Measurements from ENCODE around the gene CEP63.
"Not testable (repeated sequence)": the region's sequence is repeated elsewhere in the genome, so short reads cannot be mapped to it uniquely, and the experiment has no call there.

Gene CEP63

DNA sequence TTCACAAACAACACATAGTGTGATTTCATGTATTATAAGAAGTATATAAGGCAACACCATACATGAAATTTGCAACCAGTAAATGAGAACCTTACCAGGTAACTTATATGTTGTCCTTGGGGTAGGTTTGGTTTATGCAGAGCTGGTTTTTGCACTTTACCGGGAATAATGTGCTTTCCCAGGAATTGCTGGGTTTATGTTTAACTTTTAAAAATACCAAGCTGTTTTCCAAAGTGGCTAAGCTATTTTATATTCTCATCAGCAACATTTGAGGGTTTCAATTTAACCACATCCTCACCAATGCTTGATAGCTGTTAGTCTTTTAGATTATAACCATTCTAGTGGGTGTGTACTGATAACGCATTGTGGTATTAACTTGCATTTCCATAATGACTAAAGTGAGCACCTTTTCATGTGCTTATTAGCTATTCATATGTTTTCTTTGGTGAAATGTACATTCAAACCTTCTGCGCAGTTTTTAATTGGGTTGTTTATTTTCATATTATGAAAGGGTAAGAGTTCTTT is 93.3 kb downstream of the CEP63 start:
- DNase-seq (ENCODE audit: low read depth) = no peak

DNA sequence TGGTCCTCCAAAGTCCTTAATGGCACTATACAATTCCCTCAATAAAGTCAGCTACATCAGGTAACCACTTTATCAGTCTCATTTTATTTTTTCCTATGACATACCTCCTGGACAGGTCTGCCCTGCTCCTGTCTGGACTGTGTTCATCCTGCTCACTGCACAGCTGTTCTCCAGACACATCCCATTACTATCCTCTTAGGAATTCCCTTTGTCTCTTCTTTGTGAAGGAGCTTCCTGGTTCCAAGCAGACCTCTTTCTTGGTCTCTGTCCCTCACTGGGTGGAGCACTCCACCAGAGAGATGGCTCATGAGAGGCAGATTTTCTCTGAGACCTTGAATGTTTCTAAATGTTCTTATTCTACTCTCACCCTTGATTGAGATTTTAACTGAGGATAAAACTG is 104.9 kb downstream of the CEP63 start:
- no peak for DNase-seq (ENCODE audit: low read depth)

- no peak for DNase-seq (ENCODE audit: low read depth)
Measured at GRCh38 chr3:134592806-134593205, 106.9 kb downstream of the CEP63 start.

GRCh38 chr3:134594331-134594741 is 108.5 kb downstream of the CEP63 start:
- no peak for DNase-seq (ENCODE audit: low read depth)

GRCh38 chr3:134594986-134595385 is 109.1 kb downstream of the CEP63 start:
- not testable (repeated sequence) for DNase-seq (ENCODE audit: low read depth)

GRCh38 chr3:134597390-134597970 is 111.6 kb downstream of the CEP63 start:
- DNase-seq (ENCODE audit: low read depth) = no peak

DNA sequence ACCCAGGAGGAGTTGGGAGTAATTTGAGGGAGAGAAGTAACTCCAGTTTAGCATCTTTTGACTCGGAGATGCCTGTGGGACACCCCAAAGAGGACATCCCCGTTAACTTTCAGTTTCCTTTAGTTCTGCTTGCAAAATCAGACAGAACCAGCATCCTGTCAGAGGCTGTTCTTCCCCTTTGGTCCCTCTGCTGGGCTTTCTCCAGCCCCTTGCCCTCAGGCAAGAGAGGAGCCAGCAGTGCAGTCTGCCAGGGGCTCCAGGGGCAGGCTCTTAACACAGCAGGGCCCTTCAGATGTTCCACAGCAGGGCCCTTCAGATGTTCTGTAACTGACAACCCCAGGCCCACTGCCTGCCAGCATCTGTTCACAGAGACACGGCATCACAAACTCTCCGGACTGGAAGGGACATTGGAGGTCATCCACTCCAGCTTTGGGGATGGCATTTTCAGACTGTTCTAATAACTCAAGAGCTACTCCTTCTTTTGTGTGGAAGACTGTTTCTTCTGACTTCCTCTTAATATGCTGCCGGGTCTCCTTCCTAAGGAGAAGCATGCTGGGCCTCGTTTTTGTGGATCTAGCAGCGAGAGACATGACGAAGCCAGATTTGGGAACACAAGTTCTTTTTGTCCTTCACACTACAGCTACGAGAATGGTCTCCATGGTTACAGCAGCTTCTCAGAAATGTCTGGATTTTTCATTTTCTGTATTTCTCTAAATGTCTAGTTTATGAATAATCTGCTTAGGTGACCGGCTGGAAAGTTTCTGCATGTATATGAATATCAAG is 113.1 kb downstream of the CEP63 start:
- no peak for DNase-seq (ENCODE audit: low read depth)

DNA sequence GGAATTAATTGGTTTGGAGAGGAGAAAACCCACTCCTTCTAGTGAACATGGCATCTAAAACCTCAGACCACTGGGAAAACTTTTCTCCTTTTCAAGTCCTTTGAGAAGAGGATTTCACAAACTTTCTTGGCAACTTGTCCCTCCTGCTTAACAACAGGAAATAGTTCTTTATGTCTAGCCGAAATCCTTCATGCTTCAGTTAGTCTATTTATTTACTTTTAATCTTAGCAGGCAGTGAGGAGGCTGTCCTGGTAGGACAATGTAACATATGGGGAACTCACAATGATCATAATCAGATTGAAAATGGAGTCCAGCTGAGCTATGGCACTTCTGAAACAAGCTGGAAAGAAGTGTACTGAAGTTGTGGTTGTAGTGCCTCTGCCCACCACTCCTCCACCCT is 114.3 kb downstream of the CEP63 start:
- DNase-seq (ENCODE audit: low read depth) = no peak

GRCh38 chr3:134600685-134601463 is 115.0 kb downstream of the CEP63 start:
- DNase-seq (ENCODE audit: low read depth) = peak; percentile 66

DNA sequence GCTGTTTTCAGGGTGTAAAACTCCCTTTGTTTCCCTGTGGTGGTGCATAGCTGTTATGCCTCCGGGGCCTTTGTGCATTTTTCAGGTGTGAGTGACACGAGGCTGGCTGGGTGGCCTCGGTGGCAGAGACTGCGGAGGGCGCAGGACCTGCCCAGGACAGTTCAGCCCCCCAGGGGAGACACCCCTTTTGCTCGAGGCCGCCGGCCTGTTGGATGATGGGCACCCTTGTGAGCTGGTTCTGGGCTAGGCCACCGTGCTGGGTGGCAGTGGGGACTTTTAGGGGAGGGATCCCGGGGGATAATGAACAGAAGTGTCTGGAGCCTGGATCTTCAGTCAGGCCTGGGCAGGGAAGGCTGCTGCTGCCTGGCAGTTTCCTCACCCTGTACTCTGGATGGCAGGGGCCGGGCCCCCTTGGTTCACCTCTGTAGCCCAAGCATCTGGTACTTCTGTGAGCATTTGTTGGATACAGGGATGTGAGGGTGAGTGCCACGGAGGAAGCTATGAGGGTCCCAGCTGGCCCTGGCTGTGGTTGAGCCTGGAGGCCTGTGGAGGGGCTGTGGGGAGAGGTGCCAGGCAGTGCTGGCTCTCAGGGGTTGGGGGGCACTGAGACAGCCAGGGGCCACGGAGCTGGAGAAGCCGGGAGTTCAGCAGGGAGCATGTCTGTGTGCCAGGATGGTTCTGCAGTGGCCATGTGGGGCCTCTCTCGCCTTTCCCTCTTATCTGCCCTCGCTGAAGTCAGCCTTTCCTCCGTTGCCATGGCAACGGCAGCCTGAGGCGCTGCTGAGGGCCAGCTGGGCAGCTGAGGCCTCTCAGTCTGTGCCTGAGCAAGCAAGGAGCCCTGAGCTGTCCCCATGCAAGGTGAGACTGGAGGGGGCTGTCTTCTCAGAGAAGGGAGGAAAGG is 115.9 kb downstream of the CEP63 start:
- no peak for DNase-seq (ENCODE audit: low read depth)

- DNase-seq (ENCODE audit: low read depth) = no peak
Measured at GRCh38 chr3:134602440-134602814, 116.6 kb downstream of the CEP63 start.

DNA sequence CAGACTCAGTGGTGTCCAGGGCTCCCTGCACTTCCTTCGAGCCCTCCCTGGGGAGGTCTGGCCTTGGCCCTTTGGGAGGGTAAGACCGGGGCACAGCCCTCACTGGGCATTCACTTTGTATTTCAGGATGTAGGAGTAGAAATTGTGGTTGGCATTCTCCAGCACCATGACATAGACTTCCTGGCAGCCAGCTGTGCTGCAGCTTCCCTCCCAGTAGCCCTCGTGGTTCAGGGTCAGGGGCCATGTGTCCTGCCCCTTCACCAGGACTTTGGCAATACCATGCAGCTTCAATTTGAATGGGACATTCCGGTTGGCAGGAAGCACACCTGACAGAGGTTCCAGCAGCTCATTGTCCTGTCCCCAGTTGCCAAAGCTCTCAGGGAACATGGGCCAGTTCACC is 117.6 kb downstream of the CEP63 start:
- DNase-seq (ENCODE audit: low read depth) = no peak

DNA sequence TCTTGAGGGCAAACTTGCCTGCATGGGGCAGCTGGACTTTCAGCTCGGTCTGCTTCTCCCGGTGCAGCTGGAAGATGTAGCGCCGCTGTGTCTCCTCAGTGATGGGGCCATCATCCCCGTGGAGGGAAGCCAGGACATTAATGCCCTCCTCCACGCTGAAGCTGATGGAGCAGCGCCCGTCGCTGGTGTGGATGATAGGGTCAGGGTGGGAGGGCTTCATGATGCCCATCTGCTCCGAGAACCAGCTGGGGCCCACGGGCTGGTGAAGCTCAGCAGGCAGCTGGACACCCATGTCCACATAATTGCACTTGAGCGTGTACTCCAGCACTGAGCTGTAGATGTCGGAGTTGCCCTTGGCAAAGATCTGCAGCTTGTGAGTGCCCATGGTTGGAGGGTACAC is 118.1 kb downstream of the CEP63 start:
- no peak for DNase-seq (ENCODE audit: low read depth)

GRCh38 chr3:134605556-134605955 is 119.7 kb downstream of the CEP63 start:
- DNase-seq (ENCODE audit: low read depth) = no peak

DNA sequence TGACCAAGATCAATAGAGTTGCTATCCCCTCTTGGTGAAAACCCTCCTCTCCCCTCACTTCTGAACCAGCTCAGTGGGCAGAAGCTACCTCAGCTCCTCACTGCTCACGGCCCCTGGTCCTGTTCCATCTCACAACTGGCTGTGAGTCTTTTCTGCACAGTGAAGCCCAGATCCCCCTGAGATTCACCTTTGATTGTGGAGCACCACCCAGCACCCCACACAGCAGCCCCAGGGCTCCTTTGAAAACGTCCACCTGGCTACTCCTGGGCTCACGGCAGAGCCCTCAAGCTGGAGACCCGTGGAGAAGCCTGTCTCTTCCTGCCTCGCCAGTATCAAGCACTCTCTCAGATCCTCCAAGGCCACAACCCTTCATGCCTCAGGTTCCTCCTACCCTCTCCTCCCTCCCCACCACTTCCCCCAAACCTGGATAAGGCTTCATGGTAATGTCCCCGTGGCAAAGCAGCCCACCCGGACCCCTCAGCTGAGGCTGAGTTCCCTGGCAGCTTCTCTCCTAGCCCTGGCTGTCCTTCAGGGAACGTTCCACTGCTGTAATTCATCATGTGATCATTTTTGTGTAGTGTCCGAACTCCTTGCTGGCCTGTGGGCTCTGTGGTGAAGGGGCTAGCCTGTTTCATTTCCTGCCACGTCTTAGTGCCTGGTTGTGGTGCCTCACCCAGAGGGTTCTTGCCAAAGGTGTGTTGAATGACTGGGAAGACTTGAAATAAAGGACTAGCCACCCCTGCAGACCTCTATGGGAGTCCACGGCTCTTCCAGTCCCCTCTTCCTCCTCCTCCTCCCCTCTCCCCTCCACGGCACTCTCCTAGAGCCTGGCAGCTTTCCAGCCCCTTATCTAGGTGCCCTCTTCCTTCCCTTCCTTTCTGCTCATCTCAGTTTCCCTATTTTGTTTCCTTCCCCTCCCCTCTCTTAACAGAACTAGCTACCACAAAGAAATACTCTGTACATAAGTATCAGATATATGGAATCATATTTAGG is 120.5 kb downstream of the CEP63 start:
- DNase-seq (ENCODE audit: low read depth) = no peak

DNA sequence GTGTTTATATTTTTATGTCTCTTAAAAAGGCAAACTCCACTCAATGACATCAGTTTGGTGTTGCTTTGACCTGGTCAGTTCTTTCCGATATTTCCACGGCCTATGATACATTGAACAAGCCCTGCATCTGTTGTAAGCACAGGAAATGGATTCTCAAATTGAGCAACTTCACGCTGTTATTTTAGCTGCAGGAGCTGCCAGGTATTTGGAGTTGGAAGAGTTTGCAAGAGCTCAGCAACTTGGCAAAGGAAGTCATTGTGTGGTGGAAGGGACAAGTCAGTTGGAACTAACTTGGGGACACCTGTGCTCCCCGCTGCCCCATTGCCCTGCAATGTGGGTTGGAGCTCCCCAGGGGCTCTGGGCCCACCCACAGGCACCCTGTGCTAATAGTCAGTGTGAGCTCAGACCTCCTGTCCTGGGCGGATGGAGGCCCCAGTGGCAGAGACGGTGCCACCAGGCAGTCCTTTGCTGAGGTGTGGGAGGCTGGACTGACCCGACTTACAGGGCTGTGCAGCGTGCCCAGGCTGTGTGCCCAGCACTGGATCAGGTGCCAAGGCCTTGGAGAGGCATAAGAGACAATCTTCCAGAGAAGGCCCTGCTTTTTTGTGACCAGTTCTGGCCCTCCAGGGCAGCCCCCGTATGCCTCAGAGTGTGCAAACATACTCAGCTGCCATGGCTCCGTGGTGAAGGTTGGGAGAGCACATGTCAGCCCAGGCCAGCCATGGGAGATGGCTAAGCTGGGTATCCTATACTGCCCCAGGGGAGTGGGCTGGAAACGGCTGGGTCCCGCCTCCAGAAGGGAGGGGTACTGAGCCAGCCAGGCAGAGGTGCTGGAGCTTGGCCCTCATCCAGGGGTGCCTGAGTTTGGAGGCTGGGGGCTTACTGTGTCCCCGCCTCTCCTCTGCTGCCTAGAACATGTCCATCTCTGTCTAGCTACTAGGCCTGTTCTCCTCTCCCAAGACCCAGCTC is 121.5 kb downstream of the CEP63 start:
- DNase-seq (ENCODE audit: low read depth) = no peak

GRCh38 chr3:134608023-134608770 is 122.3 kb downstream of the CEP63 start:
- DNase-seq (ENCODE audit: low read depth) = no peak

DNA sequence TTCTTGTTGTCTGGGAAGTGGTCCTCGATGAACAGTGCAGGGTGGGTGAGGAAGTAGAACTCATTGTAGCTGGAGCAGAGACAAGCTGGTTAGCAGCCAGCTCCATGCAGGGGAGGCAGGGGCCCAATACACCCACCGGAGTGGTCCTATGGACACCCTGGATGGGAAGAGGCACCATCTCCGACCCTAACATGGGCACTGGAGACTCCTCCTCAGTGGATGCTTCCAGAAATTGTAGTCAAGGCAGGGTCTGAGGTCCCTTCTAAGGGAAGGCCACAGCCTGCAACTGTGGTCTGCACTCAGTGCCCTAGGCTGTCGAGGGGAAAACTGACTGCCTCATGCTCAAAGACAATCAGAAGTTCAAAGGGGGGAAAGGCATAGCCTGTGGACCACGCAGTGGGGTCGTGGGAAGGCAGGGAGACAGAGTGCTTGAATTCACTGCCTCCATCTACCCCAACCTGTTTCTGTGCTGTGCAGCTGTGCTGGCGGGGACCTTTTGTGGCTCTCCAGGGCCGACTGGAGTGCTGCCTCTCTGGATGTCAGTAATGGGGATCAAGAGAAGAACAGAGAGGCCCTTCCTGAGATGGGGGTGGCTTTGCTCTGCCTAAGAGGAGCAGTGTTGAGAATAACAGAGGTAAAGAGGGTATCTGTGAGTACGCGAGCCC is 123.0 kb downstream of the CEP63 start:
- no peak for DNase-seq (ENCODE audit: low read depth)
